Astrocyte (in vitro differentiated cells and primary cell): ENCODE measurements around the gene MRPL36. TPM values are rescaled to one million over a fixed set of nuclear protein-coding genes. Genes with fewer than 3 reads are reported as not detected.

Source experiments
- DNase-seq: peaks from one replicate; pipeline ENCODE4 v3.0.0-alpha.2; 2010; ENCODE audit warnings: low read depth
- FAIRE-seq: peaks from 2 replicates; lab custom pipeline; 2011; peaks lifted over from hg19 to GRCh38; lab: Jason Lieb, UNC
- H2AFZ ChIP-seq: 2 replicates; pipeline ENCODE4 v1.6.0; 2012; ENCODE audit warnings: low read depth, low read length, inconsistent platforms
- H3K27ac ChIP-seq: 2 replicates; pipeline ENCODE4 v1.5.1; 2011; ENCODE audit warnings: low read depth, low read length, inconsistent platforms
- H3K27me3 ChIP-seq: 2 replicates; pipeline ENCODE4 v1.6.0; 2011; ENCODE audit warnings: low read length, inconsistent platforms; ENCODE audit not compliant: insufficient read depth
- H3K36me3 ChIP-seq: 2 replicates; pipeline ENCODE4 v1.5.1; 2011; ENCODE audit warnings: low read length, inconsistent platforms; ENCODE audit not compliant: insufficient read depth
- H3K4me1 ChIP-seq: 2 replicates; pipeline ENCODE4 v1.5.1; 2011; ENCODE audit warnings: low read length, inconsistent platforms; ENCODE audit not compliant: insufficient read depth
- H3K4me2 ChIP-seq: 2 replicates; pipeline ENCODE4 v1.6.0; 2012; ENCODE audit warnings: low read length, inconsistent platforms
- H3K4me3 ChIP-seq: 2 replicates; pipeline ENCODE4 v1.5.1; 2011; ENCODE audit warnings: low read depth, mild to moderate bottlenecking, low read length, inconsistent platforms; ENCODE audit not compliant: insufficient read depth
- H3K79me2 ChIP-seq: 2 replicates; pipeline ENCODE4 v1.6.0; 2012; ENCODE audit warnings: mild to moderate bottlenecking, low read length, inconsistent platforms; ENCODE audit not compliant: insufficient read depth
- H3K9ac ChIP-seq: 2 replicates; pipeline ENCODE4 v1.6.0; 2012; ENCODE audit warnings: mild to moderate bottlenecking, low read length, inconsistent platforms
- H3K9me3 ChIP-seq: 2 replicates; pipeline ENCODE4 v1.5.1; 2012; ENCODE audit warnings: low read depth, mild to moderate bottlenecking, low read length, inconsistent platforms; ENCODE audit not compliant: insufficient read depth
- H4K20me1 ChIP-seq: 2 replicates; pipeline ENCODE4 v1.6.0; 2012; ENCODE audit warnings: low read length, inconsistent platforms; ENCODE audit not compliant: insufficient read depth
- H3K27ac Mint-ChIP-seq: one replicate; pipeline ENCODE4 v1.8.0; 2021; ENCODE audit warnings: mild to moderate bottlenecking, mixed read lengths; ENCODE audit not compliant: unreplicated experiment
- H3K27me3 Mint-ChIP-seq: one replicate; pipeline ENCODE4 v1.8.0; 2021; ENCODE audit warnings: low read depth, mixed read lengths; ENCODE audit not compliant: unreplicated experiment
- H3K36me3 Mint-ChIP-seq: one replicate; pipeline ENCODE4 v1.8.0; 2021; ENCODE audit warnings: low read depth, mixed read lengths; ENCODE audit not compliant: unreplicated experiment
- H3K4me1 Mint-ChIP-seq: one replicate; pipeline ENCODE4 v1.8.0; 2021; ENCODE audit warnings: low read depth, mixed read lengths; ENCODE audit not compliant: unreplicated experiment
- H3K4me3 Mint-ChIP-seq: one replicate; pipeline ENCODE4 v1.8.0; 2021; ENCODE audit warnings: mild to moderate bottlenecking, moderate library complexity, mixed read lengths; ENCODE audit not compliant: unreplicated experiment
- H3K9me3 Mint-ChIP-seq: one replicate; pipeline ENCODE4 v1.8.0; 2021; ENCODE audit warnings: mild to moderate bottlenecking, mixed read lengths; ENCODE audit not compliant: unreplicated experiment
- CTCF ChIP-seq: IDR thresholded peaks from 2 replicates; pipeline ENCODE4 v1.5.1; 2011; ENCODE audit warnings: low read depth, mild to moderate bottlenecking, inconsistent platforms, low read length, moderate library complexity; ENCODE audit not compliant: insufficient read depth
- EZH2 ChIP-seq: IDR thresholded peaks from 2 replicates; pipeline ENCODE4 v1.6.1; 2012; ENCODE audit warnings: mild to moderate bottlenecking, low read length, inconsistent platforms; ENCODE audit not compliant: insufficient read depth
- total RNA-seq: library from RNA; stranded (reverse); gene quantifications from 2 replicates; pipeline ENCODE4 v1.2.1, GENCODE V29; 2021

MRPL36 gene
- total RNA-seq, 1 donor from 2014 or later, result 72.2 TPM

GRCh38 chr5:1847056-1847455 is 47.4 kb upstream of the MRPL36 start:
- Mint-ChIP-seq H3K27ac (no peak overlapping the region), H3K36me3 (no peaks in the 10 kb centered on the region), H3K9me3 (peaks cover 5% of the 10 kb centered on the region), H3K4me3 (no peak overlapping the region), H3K4me1 (no peaks in the 10 kb centered on the region), H3K27me3 (peaks cover 50% of the 10 kb centered on the region)
- no peak for DNase-seq
- Histone ChIP-seq H3K27ac (no peak overlapping the region), H2AFZ (no peak overlapping the region), H3K4me1 (no peaks in the 10 kb centered on the region), H3K9me3 (no peaks in the 10 kb centered on the region), H3K36me3 (no peaks in the 10 kb centered on the region), H3K4me3 (no peak overlapping the region), H3K27me3 (peaks cover 25% of the 10 kb centered on the region), H3K79me2 (no peaks in the 10 kb centered on the region), H3K9ac (no peak overlapping the region), H3K4me2 (no peak overlapping the region), H4K20me1 (no peaks in the 10 kb centered on the region)
- TF ChIP-seq EZH2, result no peak
- no peak for TF ChIP-seq CTCF
- FAIRE-seq, result no peak

GRCh38 chr5:1846583-1846982 is 46.9 kb upstream of the MRPL36 start:
- no peak for DNase-seq
- Histone ChIP-seq H3K9ac (no peak overlapping the region), H4K20me1 (no peaks in the 10 kb centered on the region), H3K27ac (no peak overlapping the region), H3K9me3 (no peaks in the 10 kb centered on the region), H3K79me2 (no peaks in the 10 kb centered on the region), H2AFZ (no peak overlapping the region), H3K4me2 (no peak overlapping the region), H3K36me3 (no peaks in the 10 kb centered on the region), H3K4me1 (no peaks in the 10 kb centered on the region), H3K27me3 (peaks cover 23% of the 10 kb centered on the region), H3K4me3 (no peak overlapping the region)
- no peak overlapping the region for H3K27ac Mint-ChIP-seq
- peaks cover 5% of the 10 kb centered on the region for H3K9me3 Mint-ChIP-seq
- H3K4me1 Mint-ChIP-seq, result no peaks in the 10 kb centered on the region
- H3K4me3 Mint-ChIP-seq, result no peak overlapping the region
- no peak for FAIRE-seq
- TF ChIP-seq EZH2, result no peak
- no peak for TF ChIP-seq CTCF
- H3K27me3 Mint-ChIP-seq, result peaks cover 48% of the 10 kb centered on the region
- H3K36me3 Mint-ChIP-seq, result no peaks in the 10 kb centered on the region

- H3K4me3 Mint-ChIP-seq, result no peak overlapping the region
- Histone ChIP-seq H4K20me1 (no peaks in the 10 kb centered on the region), H3K36me3 (no peaks in the 10 kb centered on the region), H2AFZ (no peak overlapping the region), H3K4me2 (no peak overlapping the region), H3K9ac (no peak overlapping the region), H3K4me3 (no peak overlapping the region), H3K79me2 (no peaks in the 10 kb centered on the region), H3K9me3 (no peaks in the 10 kb centered on the region), H3K4me1 (no peaks in the 10 kb centered on the region), H3K27me3 (peaks cover 15% of the 10 kb centered on the region), H3K27ac (no peak overlapping the region)
- H3K27ac Mint-ChIP-seq, result no peak overlapping the region
- H3K27me3 Mint-ChIP-seq, result peaks cover 42% of the 10 kb centered on the region
- DNase-seq, result no peak
- H3K9me3 Mint-ChIP-seq, result peaks cover 5% of the 10 kb centered on the region
- FAIRE-seq, result no peak
- H3K36me3 Mint-ChIP-seq, result no peaks in the 10 kb centered on the region
- no peak for TF ChIP-seq CTCF
- no peak for TF ChIP-seq EZH2
- no peaks in the 10 kb centered on the region for H3K4me1 Mint-ChIP-seq
These were observed 46.1 kb upstream of the MRPL36 start for GRCh38 chr5:1845696-1846095.
